GM19455 (cell line): ENCODE data around the gene SLC22A23.

Experiments used
- ATAC-seq: cut with Tn5 transposase; IDR thresholded peaks from one replicate; pipeline ENCODE4 v1.9.1; 2021; ENCODE audit not compliant: unreplicated experiment

SLC22A23 gene

GRCh38 chr6:3339811-3340210 is 117.0 kb downstream of the SLC22A23 start:
- no peak for ATAC-seq

GRCh38 chr6:3337521-3338350 is 119.1 kb downstream of the SLC22A23 start:
- no peak for ATAC-seq

GRCh38 chr6:3336859-3337515 is 119.9 kb downstream of the SLC22A23 start:
- ATAC-seq: no peak

DNA sequence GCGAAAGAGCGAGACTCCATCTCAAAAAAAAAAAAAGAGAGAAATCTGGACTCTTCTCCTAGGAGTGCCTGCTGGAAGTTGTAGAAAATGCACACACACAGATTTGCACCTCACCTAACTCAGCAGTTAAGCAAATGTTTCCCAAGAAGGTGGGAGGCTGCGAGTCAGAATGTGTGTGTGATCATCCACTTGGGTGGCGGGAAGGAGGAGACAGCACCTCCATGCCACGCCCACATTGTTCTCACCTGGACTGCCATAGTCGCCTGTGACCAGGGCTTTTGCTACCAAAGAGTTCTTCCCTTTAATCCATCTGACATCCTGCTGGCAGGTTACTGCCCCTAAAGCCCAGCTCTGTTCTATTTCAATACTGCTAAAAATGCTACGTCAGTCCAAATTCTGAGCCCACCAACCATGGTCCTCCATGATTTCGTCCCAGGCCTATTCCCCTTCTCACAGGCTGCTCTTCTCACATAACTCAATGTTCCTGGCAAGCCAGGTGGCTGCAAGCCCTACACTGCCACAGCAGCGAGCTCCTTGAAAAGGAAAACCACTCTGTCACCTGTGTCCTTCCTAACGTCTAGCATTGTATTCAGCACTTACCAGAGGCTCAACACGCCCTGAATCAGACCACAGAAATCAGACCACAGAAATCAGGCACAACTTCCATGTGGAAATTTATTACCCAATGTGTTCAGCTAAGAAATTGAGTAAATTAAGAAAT is 120.6 kb downstream of the SLC22A23 start:
- no peak for ATAC-seq

DNA sequence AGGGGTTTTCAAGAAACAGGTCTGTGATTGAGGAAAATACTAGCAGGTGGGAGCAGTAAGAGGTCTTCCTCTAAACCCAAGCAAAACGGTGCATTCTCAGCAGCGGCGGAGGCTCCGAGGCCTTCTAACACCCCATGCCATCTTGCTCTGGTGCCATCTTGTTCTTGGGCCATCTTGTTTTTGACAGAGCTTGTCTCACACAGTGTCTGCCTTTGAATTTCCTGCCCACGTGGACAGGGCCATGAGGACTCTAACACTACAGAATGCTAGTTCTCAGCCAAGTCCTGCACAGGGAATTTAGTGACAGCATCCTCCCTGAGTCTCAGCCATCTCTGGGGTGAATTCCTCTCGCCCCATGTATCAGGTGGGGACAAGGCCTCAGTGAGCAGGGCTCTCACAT is 121.7 kb downstream of the SLC22A23 start:
- ATAC-seq: no peak

DNA sequence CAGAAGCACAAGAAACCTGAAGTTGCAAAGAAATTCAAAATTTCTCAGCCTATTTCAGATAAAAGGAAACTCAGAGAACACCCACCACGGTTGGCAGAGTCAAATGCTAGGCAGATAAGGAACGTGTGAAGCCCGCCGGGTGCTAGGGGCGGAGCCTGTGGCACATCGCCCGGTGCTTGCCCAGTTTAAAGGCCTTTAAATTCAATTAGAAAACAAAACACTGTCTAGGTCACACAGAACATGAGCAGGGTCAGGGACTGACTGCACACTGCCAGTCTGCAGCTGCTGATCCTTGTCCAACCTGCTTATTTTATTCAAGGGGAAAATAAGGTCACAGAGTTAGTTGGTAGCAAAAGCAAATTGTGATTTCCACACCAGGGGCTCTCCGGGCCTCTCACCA is 122.3 kb downstream of the SLC22A23 start:
- no peak for ATAC-seq

DNA sequence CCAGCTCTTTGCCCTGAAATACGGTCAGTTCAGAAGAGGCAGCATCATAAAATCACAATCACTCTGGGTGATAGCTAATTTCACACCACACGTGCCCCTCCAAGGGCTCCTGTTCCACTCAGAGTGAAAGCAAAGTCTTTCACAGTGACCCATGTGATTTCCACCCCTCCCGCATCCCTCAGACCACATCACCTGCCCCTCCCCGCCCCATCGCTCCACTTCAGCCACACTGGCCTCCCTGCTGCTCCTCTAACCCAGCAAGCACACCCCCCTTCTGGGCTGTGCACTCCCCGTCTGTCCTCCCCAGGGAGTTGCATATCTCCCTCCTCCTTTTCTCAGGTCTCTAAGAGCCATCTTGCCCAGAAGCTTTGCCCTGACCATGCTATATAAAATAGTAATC is 123.6 kb downstream of the SLC22A23 start:
- ATAC-seq: no peak

DNA sequence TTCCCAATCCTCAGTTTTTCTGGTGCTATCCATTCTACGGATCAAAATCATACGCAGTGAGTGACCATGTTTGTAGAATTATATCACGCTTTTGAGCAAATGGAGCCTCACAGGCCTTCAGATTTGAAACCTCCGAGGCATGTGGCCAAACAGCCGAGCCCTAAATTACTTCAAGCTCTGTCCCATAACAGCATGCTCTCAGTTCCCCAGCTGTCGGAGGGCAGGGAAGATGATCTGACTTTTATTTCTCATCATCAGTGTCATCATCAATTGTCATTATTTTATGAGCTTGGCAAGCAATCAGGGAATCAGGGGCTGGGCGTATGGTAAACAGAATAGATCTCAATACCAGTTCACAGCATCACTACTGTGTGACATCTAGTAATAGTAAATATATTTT is 124.9 kb downstream of the SLC22A23 start:
- no peak for ATAC-seq

- no peak for ATAC-seq
Observed at GRCh38 chr6:3331494-3331893, 125.4 kb downstream of the SLC22A23 start.

- no peak for ATAC-seq
Observed at GRCh38 chr6:3330199-3330598, 126.7 kb downstream of the SLC22A23 start.

DNA sequence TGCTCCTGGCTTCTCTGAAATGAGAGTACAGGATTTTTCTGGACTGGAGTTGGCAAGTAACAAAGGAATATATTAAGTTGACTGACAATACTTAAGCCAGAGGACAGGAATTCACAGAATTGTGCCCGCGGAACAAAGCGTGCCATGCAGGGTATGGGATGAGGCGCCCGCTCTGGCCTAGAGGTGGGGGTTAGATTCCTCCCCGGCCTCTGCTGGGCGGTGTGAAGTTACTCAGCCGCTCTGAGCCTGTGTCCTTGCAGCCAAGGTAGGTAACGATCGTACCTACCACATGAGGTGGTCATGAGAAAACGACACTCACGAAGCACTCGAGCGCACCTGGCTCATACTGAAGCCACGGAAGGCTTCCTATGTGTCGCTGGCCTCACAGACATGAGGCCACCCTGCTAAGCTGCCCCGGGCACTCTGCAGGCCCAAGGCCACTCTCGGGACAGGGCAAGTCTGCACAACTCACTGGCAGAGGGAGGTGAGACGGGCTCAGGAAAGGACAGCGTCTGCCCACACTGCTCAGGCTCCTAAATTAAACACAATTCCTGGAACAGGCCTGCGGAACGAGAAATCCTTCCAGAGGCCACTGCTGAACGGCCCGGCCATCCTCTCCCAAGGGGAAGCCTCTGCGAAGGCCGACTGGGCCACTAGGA is 127.3 kb downstream of the SLC22A23 start:
- ATAC-seq: no peak

DNA sequence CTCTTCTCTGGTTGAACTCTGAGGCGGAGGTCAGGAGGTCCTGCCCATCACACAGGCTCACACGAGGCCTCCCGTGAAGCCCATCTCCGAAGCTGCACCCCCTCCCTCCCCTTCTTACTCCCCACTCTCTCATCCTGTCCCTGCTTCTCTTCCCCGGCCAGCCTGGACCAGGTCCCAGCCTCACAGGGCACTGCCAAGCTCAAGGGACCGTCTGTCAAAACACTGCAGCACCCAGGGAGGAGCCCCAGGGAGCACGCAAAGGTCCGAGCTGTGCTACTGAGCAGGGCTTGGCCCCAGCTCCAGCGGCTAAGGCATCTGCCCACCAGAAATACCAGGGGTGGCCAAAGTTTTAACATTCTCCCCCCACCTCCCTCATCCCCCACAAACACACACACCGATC is 128.1 kb downstream of the SLC22A23 start:
- no peak for ATAC-seq

GRCh38 chr6:3328145-3328544 is 128.7 kb downstream of the SLC22A23 start:
- ATAC-seq: no peak

DNA sequence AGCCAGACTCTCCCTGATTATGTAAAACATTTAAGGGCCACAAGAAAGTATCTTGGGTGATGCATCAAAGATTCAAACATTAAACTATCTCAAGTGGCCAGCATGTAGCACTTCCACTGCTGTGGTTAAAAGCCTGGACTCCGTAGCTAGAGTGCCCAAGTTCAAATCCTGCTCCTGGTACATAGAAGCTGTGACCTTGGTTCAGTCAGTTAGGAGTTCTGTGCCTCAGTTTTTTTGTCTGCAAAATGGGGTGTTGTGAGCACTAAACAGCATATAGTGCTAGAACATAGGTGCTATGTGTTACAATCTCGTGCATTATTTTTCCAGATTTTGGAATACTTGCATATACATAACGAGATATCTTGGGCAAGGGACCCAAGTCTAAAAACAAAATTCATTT is 129.4 kb downstream of the SLC22A23 start:
- ATAC-seq: no peak

DNA sequence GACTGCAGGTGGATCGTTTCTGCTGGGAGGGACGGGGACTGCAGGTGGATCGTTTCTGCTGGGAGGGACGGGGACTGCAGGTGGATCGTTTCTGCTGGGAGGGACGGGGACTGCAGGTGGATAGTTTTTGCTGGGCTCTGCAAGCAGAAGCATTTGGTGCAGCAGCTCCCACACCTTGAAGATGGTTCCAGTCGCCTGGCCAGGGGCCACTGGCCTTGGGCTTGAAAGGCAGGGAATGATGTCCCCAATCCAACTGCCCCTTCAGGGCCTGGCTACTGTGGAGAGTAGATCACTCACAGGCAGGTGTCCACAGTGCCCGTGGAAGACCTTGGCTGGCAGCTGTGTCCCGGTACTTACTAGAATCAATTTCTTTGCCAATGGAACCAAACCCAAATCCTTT is 129.9 kb downstream of the SLC22A23 start:
- ATAC-seq: no peak

GRCh38 chr6:3326184-3326971 is 130.5 kb downstream of the SLC22A23 start:
- ATAC-seq: no peak

GRCh38 chr6:3325210-3325609 is 131.6 kb downstream of the SLC22A23 start:
- no peak for ATAC-seq

GRCh38 chr6:3324262-3324942 is 132.4 kb downstream of the SLC22A23 start:
- no peak for ATAC-seq

DNA sequence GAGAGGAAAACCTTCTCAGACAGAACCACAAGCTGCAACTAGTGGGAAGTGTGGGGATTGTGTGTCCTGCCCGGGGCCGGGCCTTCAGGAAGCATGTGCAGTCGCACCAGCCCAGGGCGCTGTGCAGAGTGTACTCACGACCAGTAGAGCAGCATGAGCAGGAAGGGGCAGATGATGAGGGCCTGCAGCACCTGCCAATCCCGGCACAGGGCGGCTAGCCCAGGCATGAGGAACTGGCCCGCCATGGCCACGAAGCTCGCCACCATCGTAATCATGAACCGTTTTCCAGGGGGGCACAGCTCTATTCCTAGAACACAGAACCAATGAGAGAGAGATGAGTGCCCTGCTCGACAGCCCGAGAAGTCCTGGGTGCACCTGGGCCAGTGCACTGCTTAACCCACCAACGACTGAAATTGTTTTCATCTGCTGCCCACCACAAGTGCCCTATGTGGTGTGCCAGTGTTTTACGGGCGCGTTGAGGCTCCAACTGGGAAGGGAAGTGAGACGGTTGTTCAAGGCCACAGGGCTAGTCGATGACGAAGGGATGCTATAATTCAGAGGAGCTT is 133.1 kb downstream of the SLC22A23 start:
- no peak for ATAC-seq

- ATAC-seq: no peak
Observed at GRCh38 chr6:3323148-3323547, 133.7 kb downstream of the SLC22A23 start.
